Gastroesophageal sphincter (tissue), 4 donors: ENCODE results near the gene ANKS1B. TPM values are rescaled to one million over a fixed set of nuclear protein-coding genes. Genes with fewer than 3 reads are reported as not detected.

ENCODE experiments used
- ATAC-seq: fragments of 150-250 bp; one replicate; pipeline ENCODE4 v1.9.1; 2016; ENCODE audit warnings: mild to moderate bottlenecking, moderate library complexity
- H3K27ac ChIP-seq, 4 donors: fragments of 200-600 bp; sonication (generic) in 3 of 4; 1 replicate in 3 of 4; 2 replicates in 1 of 4; pipeline ENCODE4 v1.5.1; 2016 to 2019
- H3K27me3 ChIP-seq: fragments of 200-600 bp; sonication (generic); one replicate; pipeline ENCODE4 v1.5.1; 2019
- H3K36me3 ChIP-seq, 2 donors: fragments of 200-600 bp; sonication (generic); one replicate each; pipeline ENCODE4 v1.5.1; 2019; ENCODE audit warnings: control low read depth in 1 of 2
- H3K4me1 ChIP-seq, 3 donors: fragments of 200-600 bp; sonication (generic); 1 replicate in 2 of 3; 2 replicates in 1 of 3; pipeline ENCODE4 v1.5.1; 2016 to 2019; ENCODE audit warnings: control low read depth in 2 of 3
- H3K4me3 ChIP-seq, 2 donors: fragments of 200-600 bp; sonication (generic); one replicate each; pipeline ENCODE4 v1.5.1; 2019; ENCODE audit warnings: mild to moderate bottlenecking in 1 of 2, moderate library complexity in 1 of 2
- H3K9me3 ChIP-seq, 3 donors: fragments of 200-600 bp; sonication (generic); one replicate each; pipeline ENCODE4 v1.5.1; 2017 to 2019; ENCODE audit warnings: control low read depth in 2 of 3
- CTCF ChIP-seq, 4 experiments: fragments of 200-600 bp in 2 of 4; fragments of 450-650 bp in 2 of 4; sonication (generic) in 1 of 4; IDR thresholded peaks; one replicate each; pipeline ENCODE4 v1.5.1; 2017 to 2019; ENCODE audit warnings: antibody characterized with exemption in 4 of 4, mild to moderate bottlenecking in 2 of 4, moderate library complexity in 2 of 4
- EP300 ChIP-seq: sonication (generic); formaldehyde crosslinking; IDR thresholded peaks from one replicate; pipeline ENCODE4 v1.6.1; 2017; ENCODE audit warnings: antibody characterized with exemption, mild to moderate bottlenecking
- POLR2A ChIP-seq, 2 donors: fragments of 450-650 bp; IDR thresholded peaks; one replicate each; pipeline ENCODE4 v1.6.1; 2017; ENCODE audit warnings: antibody characterized with exemption in 2 of 2, mild to moderate bottlenecking in 2 of 2, moderate library complexity in 1 of 2
- POLR2AphosphoS5 ChIP-seq: sonication (generic); formaldehyde crosslinking; IDR thresholded peaks from one replicate; pipeline ENCODE4 v1.6.1; 2017; ENCODE audit warnings: antibody characterized with exemption
- WGBS, 2 donors: methylation state at CpG; one replicate each; pipeline ENCODE4 v1.1.5; 2018; ENCODE audit warnings: low coverage in 1 of 2; 5-methylcytosine and 5-hydroxymethylcytosine counted together
- total RNA-seq, 4 donors: library from RNA; depleted of rRNA; stranded (reverse); fragments of >200 nt; gene quantifications; one replicate each; pipeline ENCODE4 v1.1.0, GENCODE V29; 2016

The ANKS1B gene
- total RNA-seq, 4 donors from 2014 or later, result 9.9 to 31.1 (median 21.4) TPM

GRCh38 chr12:99195474-99195873 is 789.3 kb downstream of the ANKS1B start:
- H3K9me3 ChIP-seq, result no peaks in the 10 kb centered on the region
- no peak for ATAC-seq
- H3K4me3 ChIP-seq, result no peak overlapping the region
- no peak for TF ChIP-seq POLR2AphosphoS5
- no peak for TF ChIP-seq CTCF (IDR thresholded peaks at IDR 0.05)
- TF ChIP-seq POLR2A (IDR thresholded peaks at IDR 0.05), result no peak
- TF ChIP-seq EP300, result no peak
- WGBS, 2 donors, result 86 to 96% methylated on average over 1 of the region's 1 CpG
- H3K27me3 ChIP-seq, result no peaks in the 10 kb centered on the region
- no peaks in the 10 kb centered on the region for H3K4me1 ChIP-seq
- no peak overlapping the region for H3K27ac ChIP-seq
- H3K36me3 ChIP-seq, result no peaks in the 10 kb centered on the region

- Histone ChIP-seq H3K4me1 (no peaks in the 10 kb centered on the region), H3K9me3 (peaks cover 0 to 16% (median 0%) of the 10 kb centered on the region in 3 donors), H3K27me3 (no peaks in the 10 kb centered on the region), H3K36me3 (no peaks in the 10 kb centered on the region), H3K4me3 (no peak overlapping the region), H3K27ac (no peak overlapping the region)
- no peak for ATAC-seq
- TF ChIP-seq CTCF (IDR thresholded peaks at IDR 0.05) (no peak), EP300 (no peak), POLR2A (IDR thresholded peaks at IDR 0.05) (no peak), POLR2AphosphoS5 (no peak)
- WGBS, 2 donors, result 55% methylated on average over 3 of the region's 3 CpGs
These were observed 792.2 kb downstream of the ANKS1B start for GRCh38 chr12:99192489-99192888.

- no peak for ATAC-seq
- Histone ChIP-seq H3K36me3 (no peaks in the 10 kb centered on the region), H3K4me1 (no peaks in the 10 kb centered on the region), H3K27ac (no peak overlapping the region), H3K4me3 (no peak overlapping the region), H3K9me3 (no peaks in the 10 kb centered on the region), H3K27me3 (no peaks in the 10 kb centered on the region)
- 85 to 88% methylated on average over 4 of the region's 4 CpGs for WGBS, 2 donors
- no peak for TF ChIP-seq EP300
- TF ChIP-seq POLR2AphosphoS5, result no peak
- TF ChIP-seq CTCF (IDR thresholded peaks at IDR 0.05), result no peak
- no peak for TF ChIP-seq POLR2A (IDR thresholded peaks at IDR 0.05)
These were observed 807.9 kb downstream of the ANKS1B start for GRCh38 chr12:99176871-99177270.

GRCh38 chr12:99170461-99170860 is 814.3 kb downstream of the ANKS1B start:
- Histone ChIP-seq H3K27me3 (no peaks in the 10 kb centered on the region), H3K27ac (no peak overlapping the region), H3K36me3 (no peaks in the 10 kb centered on the region), H3K9me3 (no peaks in the 10 kb centered on the region), H3K4me1 (no peaks in the 10 kb centered on the region), H3K4me3 (no peak overlapping the region)
- ATAC-seq, result no peak
- no peak for TF ChIP-seq POLR2AphosphoS5
- no peak for TF ChIP-seq POLR2A (IDR thresholded peaks at IDR 0.05)
- TF ChIP-seq CTCF (IDR thresholded peaks at IDR 0.05), result no peak
- no peak for TF ChIP-seq EP300
- WGBS, 2 donors, result 60 to 67% methylated on average over 5 of the region's 5 CpGs

- Histone ChIP-seq H3K27ac (no peak overlapping the region), H3K9me3 (no peaks in the 10 kb centered on the region), H3K4me3 (no peak overlapping the region), H3K36me3 (no peaks in the 10 kb centered on the region), H3K4me1 (no peaks in the 10 kb centered on the region), H3K27me3 (no peaks in the 10 kb centered on the region)
- 23 to 44% methylated on average over 2 of the region's 2 CpGs for WGBS, 2 donors
- no peak for ATAC-seq
- TF ChIP-seq CTCF (IDR thresholded peaks at IDR 0.05) (no peak), EP300 (no peak), POLR2AphosphoS5 (no peak), POLR2A (IDR thresholded peaks at IDR 0.05) (no peak)
These were observed 814.7 kb downstream of the ANKS1B start for GRCh38 chr12:99170037-99170436.
